Measurements from ENCODE around the gene MFSD6. TPM values are rescaled to one million over a fixed set of nuclear protein-coding genes. Genes with fewer than 3 reads are reported as not detected.
A peak's percentile ranks its signal among the peaks of the same experiment; 100 is the strongest.

The MFSD6 gene
- polyA plus RNA-seq, 1 experiment = 14.4 TPM

- no peak for DNase-seq (ENCODE audit: low read depth)
- no peaks in the 10 kb centered on the region for H3K27me3 ChIP-seq (ENCODE audit: control insufficient read depth, insufficient read depth, low read length)
- ChIA-PET POLR2A (interaction anchor here (0.6 kb wide), 1 partner anchor 36 kb away, joined by 3 read pairs; no protein-coding TSS in a partner anchor), CTCF (no interaction called here)
- no peak for TF ChIP-seq CTCF (IDR thresholded peaks at IDR 0.05; ENCODE audit: insufficient read depth, low read depth, low read length)
- no peaks in the 10 kb centered on the region for H3K36me3 ChIP-seq (ENCODE audit: control insufficient read depth, insufficient read depth, low read length)
- H3K4me3 ChIP-seq (ENCODE audit: low read depth, low read length) = no peak overlapping the region
Measured at GRCh38 chr2:190532581-190532980, 124.4 kb downstream of the MFSD6 start.

GRCh38 chr2:190533175-190533967 lies 125.2 kb downstream of the MFSD6 start:
- POLR2A ChIA-PET = no interaction called here

GRCh38 chr2:190533968-190534309 lies 125.8 kb downstream of the MFSD6 start:
- Histone ChIP-seq H3K27me3 (ENCODE audit: control insufficient read depth, insufficient read depth, low read length) (no peaks in the 10 kb centered on the region), H3K4me3 (ENCODE audit: low read depth, low read length) (peak overlapping the region; percentile 61), H3K36me3 (ENCODE audit: control insufficient read depth, insufficient read depth, low read length) (no peaks in the 10 kb centered on the region)
- no peak for TF ChIP-seq CTCF (IDR thresholded peaks at IDR 0.05; ENCODE audit: insufficient read depth, low read depth, low read length)
- no peak for DNase-seq (ENCODE audit: low read depth)
- CTCF ChIA-PET = interaction anchor here (0.8 kb wide), 1 partner anchor 140 kb away, joined by 3 read pairs; no protein-coding TSS in a partner anchor
- POLR2A ChIA-PET = interaction anchor here (0.6 kb wide), 1 partner anchor 112 kb away, joined by 5 read pairs; no protein-coding TSS in a partner anchor

More at GRCh38 chr2:190533175-190533967, 125.2 kb downstream of the MFSD6 start:
- TF ChIP-seq CTCF (IDR thresholded peaks at IDR 0.05; ENCODE audit: insufficient read depth, low read depth, low read length) = no peak
- peak overlapping the region; percentile 61 for H3K4me3 ChIP-seq (ENCODE audit: low read depth, low read length)
- no peak for DNase-seq (ENCODE audit: low read depth)
- H3K27me3 ChIP-seq (ENCODE audit: control insufficient read depth, insufficient read depth, low read length) = no peaks in the 10 kb centered on the region
- CTCF ChIA-PET = interaction anchor here (0.8 kb wide), 1 partner anchor 139 kb away, joined by 3 read pairs; no protein-coding TSS in a partner anchor
- H3K36me3 ChIP-seq (ENCODE audit: control insufficient read depth, insufficient read depth, low read length) = no peaks in the 10 kb centered on the region

GRCh38 chr2:190534310-190535120 lies 126.4 kb downstream of the MFSD6 start, which contains the start of gene NEMP2:
Gene NEMP2 (minus strand): TSS chr2:190534722. CDS start chr2:190534655, 67 bp downstream.
- DNase-seq (ENCODE audit: low read depth) = no peak
- peak within 1 kb of the TSS; percentile 61 for H3K4me3 ChIP-seq (ENCODE audit: low read depth, low read length)
- CTCF ChIA-PET = no interaction called here
- POLR2A ChIA-PET = interaction anchor here (0.6 kb wide), 1 partner anchor 113 kb away, joined by 5 read pairs; no protein-coding TSS in a partner anchor
- no peak for TF ChIP-seq CTCF (IDR thresholded peaks at IDR 0.05; ENCODE audit: insufficient read depth, low read depth, low read length)
- H3K27me3 ChIP-seq (ENCODE audit: control insufficient read depth, insufficient read depth, low read length) = no peaks in the 10 kb centered on the region
- H3K36me3 ChIP-seq (ENCODE audit: control insufficient read depth, insufficient read depth, low read length) = no peaks in the 10 kb centered on the region

- Histone ChIP-seq H3K27me3 (ENCODE audit: control insufficient read depth, insufficient read depth, low read length) (no peaks in the 10 kb centered on the region), H3K36me3 (ENCODE audit: control insufficient read depth, insufficient read depth, low read length) (no peaks in the 10 kb centered on the region), H3K4me3 (ENCODE audit: low read depth, low read length) (peak overlapping the region; percentile 61)
- POLR2A ChIA-PET = no interaction called here
- no peak for DNase-seq (ENCODE audit: low read depth)
- CTCF ChIA-PET = no interaction called here
- TF ChIP-seq CTCF (IDR thresholded peaks at IDR 0.05; ENCODE audit: insufficient read depth, low read depth, low read length) = no peak
Measured at GRCh38 chr2:190535121-190535439, 126.9 kb downstream of the MFSD6 start.

All from BJ (cell line).